GM19438 (cell line): ENCODE measurements around the gene ZNF862.

Experiments
- ATAC-seq: cut with Tn5 transposase; IDR thresholded peaks from one replicate; pipeline ENCODE4 v1.9.1; 2021; ENCODE audit warnings: low read depth; ENCODE audit not compliant: unreplicated experiment

Gene ZNF862

DNA sequence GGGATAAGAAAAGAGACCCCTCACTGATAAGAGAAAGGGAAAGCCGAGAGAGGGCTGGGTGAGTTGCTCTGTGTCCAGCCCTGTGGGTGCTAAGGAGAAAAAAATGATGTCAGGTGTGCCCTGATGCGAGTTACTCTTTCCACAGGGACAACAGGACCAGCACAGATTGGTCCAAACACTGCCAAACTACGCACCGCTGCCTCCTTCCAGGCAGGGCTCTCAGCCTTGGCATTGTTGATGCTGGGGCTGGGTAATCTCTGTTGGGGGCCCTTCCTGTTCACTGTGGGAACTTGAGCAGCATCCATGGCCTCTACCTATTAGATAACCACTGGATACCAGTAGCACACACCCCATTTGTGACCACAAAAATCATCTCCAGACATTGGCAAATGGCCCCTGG is 25.3 kb downstream of the ZNF862 start:
- ATAC-seq, result no peak

- ATAC-seq, result no peak
These were observed 25.8 kb downstream of the ZNF862 start for GRCh38 chr7:149864023-149864422.

- no peak for ATAC-seq
These were observed 26.6 kb downstream of the ZNF862 start for GRCh38 chr7:149864751-149865150.

- no peak for ATAC-seq
These were observed 27.3 kb downstream of the ZNF862 start for GRCh38 chr7:149865437-149865836.

DNA sequence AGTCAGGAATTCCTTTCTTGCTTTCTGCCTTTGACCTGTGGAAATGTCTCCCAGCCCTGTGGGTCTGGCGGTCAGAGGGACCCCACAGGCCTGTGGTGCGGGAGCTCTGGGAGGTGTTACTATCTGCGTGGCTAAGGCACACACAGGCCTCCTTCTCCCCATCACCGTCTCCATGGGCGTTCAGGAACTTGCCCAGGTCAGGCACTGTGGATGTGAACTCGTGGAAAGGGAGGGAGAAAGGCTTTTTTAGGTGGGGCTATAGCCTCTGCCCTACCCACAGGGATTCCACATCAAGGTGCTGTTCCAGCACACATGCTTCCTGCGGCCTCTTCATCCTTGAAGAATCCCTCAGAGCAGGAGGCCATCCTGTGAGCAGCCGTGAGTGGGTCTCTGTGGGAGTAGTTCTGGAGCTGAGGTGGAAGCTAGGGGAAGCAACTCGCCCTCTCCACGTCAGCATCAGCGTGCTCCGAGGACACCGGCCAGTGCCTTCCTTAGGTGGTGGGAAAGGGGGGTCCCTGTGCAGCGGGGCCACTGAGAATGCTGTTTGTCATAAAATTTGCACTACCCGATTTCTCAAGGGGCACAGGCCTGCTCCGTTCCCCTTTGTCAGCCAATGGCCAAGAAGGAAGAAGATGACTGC is 28.1 kb downstream of the ZNF862 start:
- ATAC-seq, result no peak

- ATAC-seq, result no peak
These were observed 28.7 kb downstream of the ZNF862 start for GRCh38 chr7:149866779-149867447.

- no peak for ATAC-seq
These were observed 29.8 kb downstream of the ZNF862 start for GRCh38 chr7:149867762-149868622.

GRCh38 chr7:149868623-149869290 is 30.6 kb downstream of the ZNF862 start:
- no peak for ATAC-seq

- no peak for ATAC-seq
These were observed 31.1 kb downstream of the ZNF862 start for GRCh38 chr7:149869291-149869650.

DNA sequence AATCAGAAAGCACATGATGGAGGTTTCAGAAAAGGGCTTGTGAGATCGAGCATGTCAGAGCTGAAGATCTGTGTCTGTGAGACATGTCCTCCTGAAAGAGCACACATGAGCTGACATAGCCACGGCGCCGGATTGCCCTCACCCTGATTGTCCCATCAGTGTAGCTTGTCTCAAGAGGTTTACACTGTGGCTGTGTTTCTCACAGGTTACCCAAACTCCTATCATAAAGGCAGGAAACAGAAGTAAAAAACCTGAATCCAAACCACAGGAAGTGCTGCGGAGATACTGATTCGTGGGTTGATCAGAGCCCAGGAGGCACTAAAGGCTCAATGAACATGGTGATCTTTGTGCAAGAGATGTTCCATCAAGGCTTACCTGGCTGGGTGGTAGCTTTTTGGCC is 31.7 kb downstream of the ZNF862 start:
- ATAC-seq, result no peak

- ATAC-seq, result no peak
These were observed 32.1 kb downstream of the ZNF862 start for GRCh38 chr7:149870274-149870673.

GRCh38 chr7:149870701-149871483 is 32.7 kb downstream of the ZNF862 start:
- no peak for ATAC-seq

DNA sequence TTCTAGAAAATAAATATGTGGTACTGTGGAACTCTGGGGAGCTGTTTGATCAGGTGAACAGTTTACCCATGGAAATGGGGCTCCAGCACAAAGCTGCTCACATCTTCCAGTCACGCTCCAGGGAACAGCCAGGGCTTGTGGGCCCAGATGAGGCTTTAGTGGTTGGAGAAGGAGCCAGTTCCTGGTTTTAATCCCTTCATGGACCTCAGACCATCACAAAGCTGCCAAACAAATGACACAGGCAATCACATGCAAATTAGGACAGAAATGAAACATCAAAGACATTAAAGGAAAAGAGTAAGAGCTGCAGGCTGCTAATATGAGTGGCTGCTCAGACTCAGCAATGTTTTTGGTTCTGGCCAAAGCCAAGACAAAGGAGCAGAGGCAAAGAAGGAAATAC is 33.4 kb downstream of the ZNF862 start:
- no peak for ATAC-seq

DNA sequence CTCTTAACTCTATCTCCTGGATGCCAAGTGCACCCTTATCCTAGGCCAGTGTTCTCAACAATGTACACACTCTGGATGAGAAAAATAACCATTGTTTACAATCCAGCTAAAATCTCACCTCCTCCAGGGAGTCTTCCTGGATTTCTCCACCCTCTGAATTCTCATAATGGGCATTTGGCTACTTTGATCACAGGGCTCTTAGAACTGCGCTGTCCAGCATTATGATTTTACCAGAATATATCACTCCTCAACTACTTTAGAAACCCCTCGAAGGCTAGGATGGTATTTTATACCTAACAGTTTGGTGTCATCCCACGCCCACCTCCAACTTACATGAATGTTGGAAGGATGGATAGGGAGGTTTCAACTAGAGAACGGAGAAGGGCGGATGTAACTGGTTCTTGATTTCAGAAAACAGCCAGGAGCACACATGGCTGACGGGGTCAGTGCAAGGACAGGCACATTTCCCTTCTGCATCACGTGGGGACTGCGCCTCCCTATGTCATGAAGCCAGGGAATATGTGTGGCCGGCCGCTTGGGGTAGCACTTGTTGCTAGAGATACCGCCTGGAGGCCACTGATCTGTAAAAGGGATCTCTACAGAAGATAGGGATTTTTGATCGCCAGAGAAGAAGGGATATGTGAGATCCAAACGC is 34.4 kb downstream of the ZNF862 start:
- ATAC-seq, result no peak

- peak; percentile 91 for ATAC-seq
These were observed 35.1 kb downstream of the ZNF862 start, which contains the start of gene ATP6V0E2 for GRCh38 chr7:149873074-149873969. TSS of gene ATP6V0E2 (plus strand) at chr7:149873969. CDS start at chr7:149874066, 97 bp downstream.

- ATAC-seq, result peak; percentile 33
These were observed 35.9 kb downstream of the ZNF862 start for GRCh38 chr7:149873970-149874643.

DNA sequence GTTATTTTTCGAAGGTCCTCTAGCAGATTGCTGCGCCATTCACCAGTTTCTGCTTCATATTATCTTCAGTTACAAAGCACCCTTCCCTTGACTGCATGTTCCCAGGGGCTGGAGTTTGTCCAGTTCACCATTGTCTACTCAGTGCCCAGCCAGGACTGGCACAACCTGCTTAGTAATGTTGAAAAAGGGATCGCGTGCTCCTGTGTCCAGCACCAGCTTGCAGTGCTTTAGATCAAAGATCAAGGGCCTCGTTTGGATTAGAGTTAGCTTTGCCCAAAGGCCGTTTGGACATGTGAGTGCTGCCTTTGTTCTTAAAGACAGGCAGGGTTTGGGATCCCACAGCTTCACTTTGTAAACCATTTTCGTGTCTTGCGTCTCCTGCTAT is 36.5 kb downstream of the ZNF862 start:
- ATAC-seq, result no peak

- ATAC-seq, result no peak
These were observed 37.2 kb downstream of the ZNF862 start for GRCh38 chr7:149875396-149875795.
